HG02798 (cell line): ENCODE data around the gene NEU2.
A peak's percentile ranks its signal among the peaks of the same experiment; 100 is the strongest.
"Not testable (repeated sequence)": the region's sequence is repeated elsewhere in the genome, so short reads cannot be mapped to it uniquely, and the experiment has no call there.

ENCODE experiments used
- ATAC-seq: cut with Tn5 transposase; IDR thresholded peaks from one replicate; pipeline ENCODE4 v1.9.1; 2021; ENCODE audit warnings: mild to moderate bottlenecking; ENCODE audit not compliant: unreplicated experiment, poor library complexity

NEU2 gene

DNA sequence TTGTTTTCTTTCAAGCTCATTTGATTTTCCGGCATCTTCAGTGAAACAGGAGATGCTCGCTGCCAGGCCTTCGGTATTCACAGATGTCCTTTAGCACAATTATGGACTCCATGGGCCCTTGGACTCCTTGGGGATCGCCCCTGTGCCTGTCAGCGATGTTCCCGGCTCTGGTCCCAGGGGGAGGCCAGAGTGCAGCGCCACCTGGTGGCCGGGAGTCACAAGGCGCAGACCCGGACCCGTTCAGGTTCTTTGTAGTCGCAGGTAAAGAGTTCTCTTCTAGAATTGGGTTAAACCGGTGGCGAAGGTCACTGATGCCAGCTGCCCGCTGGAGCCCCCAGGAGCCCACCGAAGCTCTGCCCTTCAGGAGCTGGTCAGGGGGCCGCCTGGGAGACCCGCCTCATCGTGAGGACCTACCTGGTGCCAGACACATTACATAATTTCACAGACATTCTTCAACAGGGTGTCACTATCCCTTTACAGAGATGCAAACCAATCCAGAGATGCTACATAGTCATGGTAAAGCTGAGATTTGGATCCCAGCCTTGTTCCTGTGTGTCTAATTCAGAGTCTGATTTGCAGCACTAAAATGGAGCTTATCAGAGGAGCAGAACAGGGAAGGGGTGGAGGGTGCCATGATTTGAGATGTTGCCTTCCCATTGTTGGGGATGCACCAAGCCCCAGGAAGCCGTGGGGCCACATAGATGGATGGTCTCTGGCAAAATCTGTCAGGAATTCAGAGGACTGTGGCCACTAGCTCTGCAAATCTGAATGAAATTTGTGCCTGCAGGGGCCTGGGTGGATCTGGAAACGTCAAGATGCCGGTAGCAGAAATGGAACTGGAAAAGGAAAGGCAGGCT, 21.7 kb downstream of the NEU2 start:
- peak; percentile 59 for ATAC-seq

DNA sequence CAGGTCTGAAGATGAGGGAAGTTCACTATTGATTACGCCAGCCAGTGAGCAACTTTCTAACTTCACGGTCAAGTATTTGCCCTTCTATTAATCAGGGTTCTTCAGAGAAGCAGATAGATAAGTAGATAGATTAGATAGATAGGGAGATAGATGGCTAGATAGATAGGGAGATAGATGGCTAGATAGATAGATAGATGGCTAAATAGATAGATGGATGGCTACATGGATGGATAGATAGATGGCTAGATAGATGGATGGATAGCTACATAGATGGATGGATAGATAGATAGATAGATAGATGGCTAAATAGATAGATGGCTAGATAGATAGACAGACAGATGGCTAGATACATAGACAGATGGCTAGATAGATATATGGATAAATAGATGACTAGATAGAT, 22.9 kb downstream of the NEU2 start:
- no peak for ATAC-seq

DNA sequence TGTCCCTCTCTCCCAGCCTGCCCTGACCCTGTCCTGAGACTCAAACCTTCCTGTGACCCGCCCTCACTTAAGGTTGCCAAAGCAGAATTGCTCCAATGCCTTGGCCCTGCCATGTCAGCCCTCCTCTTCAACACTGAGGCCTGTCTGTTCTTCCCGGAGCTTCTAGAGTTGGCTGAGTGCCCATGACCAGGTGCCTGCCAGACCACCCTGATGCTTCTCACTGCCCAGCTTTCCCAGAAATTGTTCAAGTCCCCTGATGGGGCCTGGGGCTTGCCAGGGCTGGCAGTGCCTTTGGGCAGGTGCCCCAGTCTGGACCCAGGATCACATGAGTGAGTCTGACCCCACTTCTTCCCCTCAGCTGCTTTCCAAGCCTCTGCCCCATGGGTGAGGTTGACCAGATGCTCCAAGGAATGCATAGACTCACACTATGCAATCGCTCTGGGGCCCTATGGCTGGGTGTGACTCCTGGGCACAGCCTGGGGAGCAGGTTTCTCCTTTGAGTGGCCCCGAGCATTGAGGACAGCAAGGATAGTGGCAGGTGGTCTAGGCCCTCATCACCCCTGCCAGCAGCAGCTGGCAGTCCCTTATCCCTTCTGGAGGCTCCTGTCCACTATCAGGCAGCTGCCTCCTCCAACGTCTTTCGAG, 24.6 kb downstream of the NEU2 start:
- ATAC-seq, result no peak

DNA sequence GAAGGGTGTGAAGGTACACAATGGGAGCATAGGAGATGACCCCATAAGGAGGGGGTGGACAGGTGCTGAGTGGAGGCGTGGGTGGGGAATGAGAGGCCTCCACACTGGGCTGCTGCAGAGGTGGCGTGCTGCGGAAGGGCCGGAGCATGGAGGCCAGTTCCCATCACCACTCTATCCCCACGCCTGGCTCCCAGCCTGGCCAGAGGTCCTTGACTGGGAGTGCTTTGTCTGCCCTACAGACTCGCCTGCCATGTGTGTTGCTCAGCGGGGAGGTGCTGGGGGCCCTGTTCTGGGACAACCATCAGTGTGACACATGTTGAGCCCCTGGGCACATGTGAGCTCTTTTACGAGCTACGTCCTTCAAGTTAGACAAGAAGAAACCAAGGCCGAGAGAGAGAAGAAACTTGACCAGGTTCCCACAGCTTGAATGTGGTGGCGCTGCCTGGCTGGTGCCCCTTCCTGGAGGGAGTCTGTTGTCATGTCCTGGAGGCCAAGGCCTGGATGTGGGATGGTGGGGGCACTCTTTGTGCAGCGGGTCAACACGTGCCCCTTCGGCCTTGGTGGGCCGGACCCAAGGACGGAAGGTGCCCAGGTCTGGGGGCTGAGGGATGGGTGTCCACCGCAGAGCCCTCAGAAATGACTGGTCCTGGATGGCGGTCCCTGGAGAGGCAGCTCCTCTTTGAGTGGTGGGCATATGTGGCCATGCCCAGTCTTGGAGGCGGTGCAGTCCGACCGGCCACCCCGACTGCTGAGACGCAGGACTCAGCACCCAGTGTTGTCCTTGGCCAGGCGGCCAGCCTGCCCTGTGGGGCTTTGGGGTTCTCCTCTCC, 26.5 kb downstream of the NEU2 start:
- no peak for ATAC-seq

DNA sequence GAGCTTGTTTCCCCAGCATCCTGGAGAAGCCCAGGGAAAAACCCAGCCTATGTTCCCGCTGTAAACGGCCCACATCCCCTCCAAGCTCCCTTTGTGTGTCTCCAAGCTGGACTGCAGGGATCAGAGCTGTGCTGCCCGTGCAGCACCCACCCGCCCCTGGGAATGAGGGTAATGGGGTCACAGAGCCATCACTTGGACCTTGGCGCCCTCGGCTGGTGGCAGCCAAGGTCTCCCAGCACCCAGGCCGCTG, 27.0 kb downstream of the NEU2 start:
- no peak for ATAC-seq

DNA sequence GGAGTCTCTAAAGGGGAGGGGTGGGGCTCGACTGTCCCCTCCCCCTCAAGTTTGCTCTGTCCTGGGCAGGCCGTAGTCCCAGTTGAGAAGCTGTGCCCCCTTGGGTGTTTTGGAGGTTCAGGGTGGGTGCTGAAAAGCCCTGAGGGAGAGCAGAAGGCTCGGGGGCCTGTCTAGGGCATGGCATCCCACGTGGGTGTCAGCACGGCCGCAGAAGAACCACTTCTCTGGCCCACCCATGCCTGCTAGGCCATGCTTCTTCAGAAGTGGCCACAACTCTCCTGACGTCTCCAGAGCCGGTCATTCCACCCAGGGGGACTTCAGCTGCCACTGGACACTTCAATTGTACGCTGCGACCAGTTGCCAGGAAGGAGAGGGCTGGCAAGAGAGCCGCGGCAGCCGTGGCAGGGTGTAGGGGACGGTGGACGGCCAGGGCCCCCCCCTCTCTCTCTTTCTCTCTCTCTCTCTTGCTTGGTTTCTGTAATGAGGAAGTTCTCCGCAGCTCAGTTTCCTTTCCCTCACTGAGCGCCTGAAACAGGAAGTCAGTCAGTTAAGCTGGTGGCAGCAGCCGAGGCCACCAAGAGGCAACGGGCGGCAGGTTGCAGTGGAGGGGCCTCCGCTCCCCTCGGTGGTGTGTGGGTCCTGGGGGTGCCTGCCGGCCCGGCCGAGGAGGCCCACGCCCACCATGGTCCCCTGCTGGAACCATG, 27.5 kb downstream of the NEU2 start, which contains the start of gene INPP5D:
INPP5D (plus strand) TSS at position 546 of the 704 bp plus-strand sequence; CDS start at position 683, 137 bp downstream.
- ATAC-seq, result peak; percentile 39

DNA sequence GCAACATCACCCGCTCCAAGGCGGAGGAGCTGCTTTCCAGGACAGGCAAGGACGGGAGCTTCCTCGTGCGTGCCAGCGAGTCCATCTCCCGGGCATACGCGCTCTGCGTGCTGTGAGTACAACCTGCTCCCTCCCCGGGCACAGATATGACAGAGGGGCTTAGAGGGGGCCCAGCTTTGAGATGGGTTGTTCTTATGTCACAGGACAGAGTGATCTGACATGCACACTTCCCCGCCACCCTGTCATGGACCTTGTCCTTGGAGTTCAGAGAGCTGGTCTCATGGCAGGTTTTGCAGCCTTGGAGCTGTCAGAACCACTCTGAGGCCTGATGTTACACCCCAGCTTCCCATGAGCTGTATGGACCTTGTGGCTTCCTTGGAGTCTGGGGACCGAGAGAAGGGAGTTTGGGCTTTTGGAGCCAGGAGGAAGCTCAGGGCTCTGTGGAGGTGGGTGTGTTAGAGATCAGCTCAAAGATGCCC, 28.1 kb downstream of the NEU2 start:
- no peak for ATAC-seq

DNA sequence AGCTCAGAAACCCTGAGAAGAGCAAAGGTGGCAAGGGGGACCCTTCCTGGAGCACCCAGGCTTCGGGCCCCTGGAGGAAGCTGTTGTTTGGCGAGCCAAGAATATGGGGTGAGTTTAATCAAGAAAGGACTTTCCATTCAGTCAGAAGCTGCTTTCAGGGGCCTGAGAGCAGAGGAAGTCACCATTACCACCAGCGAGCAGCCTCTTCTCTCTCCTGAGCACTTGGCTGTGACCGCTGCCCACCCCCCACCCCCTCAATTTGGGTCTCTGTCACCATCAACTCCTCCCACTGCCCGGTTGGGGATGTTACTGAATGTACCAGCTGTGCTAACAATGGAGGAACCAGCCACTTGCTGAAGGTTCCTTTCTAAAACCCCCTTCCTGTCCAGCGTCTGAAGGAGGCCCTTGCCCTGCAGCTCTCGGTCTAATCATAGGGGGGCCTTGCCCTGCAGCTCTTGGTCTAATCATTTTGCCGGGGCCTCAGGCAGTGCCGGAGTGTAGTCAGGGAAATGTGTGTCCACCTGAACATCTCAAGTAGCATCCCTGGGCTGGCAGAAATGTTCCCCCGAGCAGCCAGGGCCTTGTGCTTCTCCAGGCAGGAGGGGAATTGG, 28.6 kb downstream of the NEU2 start:
- ATAC-seq, result peak; percentile 20

DNA sequence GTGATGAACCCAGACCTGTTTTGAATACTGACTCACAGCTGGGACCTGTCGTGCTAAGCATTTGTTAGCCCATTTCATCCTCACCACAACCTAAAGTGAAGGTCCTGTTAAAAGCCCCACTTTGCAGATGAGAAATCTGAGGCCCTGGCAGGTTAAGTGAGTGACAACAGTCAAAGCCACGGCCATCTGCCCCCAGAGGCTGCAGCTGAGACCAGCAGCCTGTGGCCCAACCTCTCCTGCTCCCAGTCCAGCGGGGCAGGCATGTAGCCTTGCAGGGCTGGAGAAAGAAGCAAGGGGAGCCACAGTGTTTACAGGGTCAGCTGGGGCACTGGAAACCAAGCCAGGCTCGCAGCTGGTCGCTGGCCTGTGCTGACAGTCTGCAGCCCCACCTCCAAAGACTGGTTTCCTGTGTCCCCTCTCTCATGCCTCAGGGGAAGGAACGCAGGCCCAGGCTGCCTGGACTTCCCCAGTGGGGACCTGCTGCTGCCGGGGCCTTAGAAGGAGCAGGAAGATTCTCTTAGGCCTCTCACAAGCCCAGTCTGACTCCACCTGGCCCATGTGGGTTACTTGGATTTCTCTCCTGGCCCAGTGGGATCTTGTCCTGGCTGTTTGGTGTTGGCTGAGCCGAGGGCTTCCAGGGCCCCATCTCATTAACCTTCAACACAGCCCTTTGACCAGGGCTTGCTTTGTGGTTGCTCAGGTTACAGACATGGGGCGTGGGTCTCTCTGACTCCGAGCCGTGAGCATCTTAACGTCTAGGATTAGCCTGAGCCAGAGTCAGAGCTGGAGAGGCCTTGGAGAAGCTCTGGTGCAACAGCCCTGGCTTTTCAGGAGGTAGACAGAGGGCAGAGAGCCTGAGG, 29.3 kb downstream of the NEU2 start:
- ATAC-seq, result peak; percentile 42

DNA sequence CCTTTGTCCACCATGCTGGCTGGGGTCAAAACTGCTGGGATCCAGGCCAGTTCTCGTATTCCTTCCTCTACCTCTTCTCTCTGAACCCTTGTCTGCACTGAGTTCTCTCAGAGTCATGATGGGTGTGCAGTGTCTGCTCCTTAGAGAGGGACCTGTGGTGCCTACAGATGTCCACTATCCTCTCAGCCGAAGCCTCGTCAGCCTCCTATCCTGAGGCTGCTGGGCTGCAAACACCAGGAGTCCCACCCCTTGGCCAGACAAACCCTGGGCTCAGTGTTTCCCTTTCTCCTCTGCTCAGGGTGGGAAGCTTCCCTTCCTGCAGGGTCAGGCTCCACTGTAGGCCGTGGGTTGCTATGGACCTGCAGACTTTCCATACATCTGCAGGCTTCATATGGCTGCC, 30.0 kb downstream of the NEU2 start:
- no peak for ATAC-seq

DNA sequence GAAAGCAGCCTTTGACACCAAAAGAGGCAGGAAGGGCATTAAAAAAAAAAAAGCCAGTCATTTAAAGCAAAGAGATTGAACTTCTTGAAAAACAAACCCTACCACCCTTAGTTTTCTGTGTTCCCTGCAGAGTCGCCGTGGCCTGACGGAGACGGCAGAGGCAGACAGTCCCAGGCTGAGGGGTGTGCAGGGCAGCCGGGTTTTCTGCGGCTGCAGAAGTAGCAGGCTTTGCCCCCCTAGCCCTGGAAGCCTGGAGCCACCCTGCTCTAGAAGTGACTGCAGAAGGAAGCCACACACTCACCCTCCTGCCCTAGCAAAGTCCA, 30.4 kb downstream of the NEU2 start:
- no peak for ATAC-seq

DNA sequence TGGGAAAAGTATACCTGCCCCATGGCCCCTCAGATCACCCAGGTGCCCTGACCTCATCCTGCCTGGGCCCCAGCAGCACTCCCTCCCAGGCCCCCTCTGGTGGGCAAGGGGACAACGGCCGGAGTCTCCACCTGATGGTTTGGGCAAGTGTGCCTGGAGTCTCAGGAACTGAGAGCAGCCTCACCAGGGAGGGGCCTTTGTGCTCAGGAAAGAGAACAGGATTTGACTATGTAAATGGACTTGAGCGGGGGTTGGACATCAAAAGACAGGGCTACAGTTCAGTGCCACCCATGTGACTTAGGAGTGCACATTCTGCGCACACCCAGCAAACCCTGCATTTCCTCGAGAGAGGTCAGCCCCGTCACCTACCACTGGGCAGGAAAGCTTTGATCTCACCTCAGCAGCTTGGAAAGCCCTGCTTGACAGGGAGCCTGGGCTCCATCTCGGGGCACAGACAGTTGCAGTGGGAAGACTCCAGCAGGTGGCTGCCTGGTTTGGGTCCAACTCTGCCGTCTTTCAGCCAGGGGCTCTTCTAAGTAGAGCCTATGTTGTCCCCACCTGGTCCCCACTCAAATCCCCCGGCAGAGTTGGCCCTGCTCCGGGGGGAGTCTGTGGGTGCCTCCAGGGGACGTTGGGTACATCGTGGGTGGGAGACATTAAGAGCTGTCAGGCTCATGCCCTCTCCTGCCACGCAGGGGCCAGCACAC, 30.9 kb downstream of the NEU2 start:
- peak; percentile 57 for ATAC-seq

DNA sequence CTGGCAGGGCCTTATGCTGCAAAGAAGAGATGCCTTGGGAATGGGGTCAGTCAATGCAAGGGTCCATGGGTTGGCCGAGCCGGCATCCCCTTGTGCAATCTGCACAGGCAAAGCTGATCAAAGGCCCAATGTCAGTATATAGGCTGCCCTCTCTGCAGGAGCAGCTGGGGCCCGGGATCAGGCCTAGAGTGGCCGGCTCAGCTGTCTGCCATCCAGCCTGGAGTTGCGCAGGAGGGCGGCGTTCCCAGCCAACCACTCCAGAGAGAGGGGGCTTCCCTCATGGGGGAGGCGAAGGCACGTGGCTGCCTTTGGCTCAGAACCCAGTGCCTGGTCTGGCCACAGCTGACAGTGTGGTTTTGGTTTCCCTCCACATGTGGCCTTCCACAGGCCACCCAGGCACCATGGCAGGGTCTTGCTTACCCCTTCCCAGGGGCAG, 31.5 kb downstream of the NEU2 start:
- ATAC-seq, result no peak

DNA sequence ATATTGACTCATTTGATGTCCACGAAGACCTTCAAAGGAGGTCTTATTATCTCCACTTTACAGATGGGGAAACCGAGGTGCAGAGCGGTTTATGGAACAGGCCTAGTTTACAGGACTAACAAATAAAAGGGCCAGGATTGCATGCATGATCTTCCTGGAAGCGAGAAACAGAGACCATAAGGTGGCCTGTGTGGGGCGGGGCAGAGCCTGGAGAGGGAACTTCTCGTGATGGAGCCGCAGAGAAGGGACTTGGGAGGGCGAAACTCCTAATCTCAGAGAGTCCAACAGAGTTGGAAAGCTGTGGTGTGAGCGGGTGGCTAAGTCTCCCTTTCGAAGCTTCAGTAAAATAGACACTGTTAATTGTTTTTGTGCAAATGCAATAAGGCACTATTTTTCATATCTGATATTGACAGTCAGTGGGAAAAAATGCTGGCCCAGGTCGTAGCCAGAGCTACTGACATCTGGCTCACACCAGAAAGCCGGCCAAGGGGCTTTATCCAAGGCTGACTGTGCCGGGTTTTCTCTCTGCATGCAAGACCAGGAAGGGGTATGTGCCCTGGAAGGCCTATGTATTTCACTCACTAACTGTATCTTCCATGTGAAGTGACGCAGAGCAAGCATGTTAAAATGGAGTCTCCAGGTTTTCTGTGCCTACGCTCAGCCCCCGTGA, 32.2 kb downstream of the NEU2 start:
- no peak for ATAC-seq

DNA sequence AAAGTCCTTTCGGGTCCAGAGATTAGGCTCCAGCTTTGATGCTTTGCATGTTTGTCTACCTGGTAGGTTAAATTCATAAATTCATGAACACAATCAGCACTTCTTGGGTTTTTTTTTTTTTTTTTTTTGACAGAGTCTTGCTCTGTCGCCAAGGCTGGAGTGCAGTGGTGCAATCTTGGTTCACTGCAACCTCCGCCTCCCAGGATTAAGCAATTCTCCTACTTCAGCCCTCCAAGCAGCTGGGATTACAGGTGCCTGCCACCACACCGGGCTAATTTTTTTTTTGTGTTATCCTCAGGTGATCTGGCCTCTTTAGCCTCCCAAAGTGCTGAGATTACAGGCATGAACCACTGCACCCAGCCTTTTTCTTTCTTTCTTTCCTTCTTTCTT, 32.7 kb downstream of the NEU2 start:
- ATAC-seq, result not testable (repeated sequence)

DNA sequence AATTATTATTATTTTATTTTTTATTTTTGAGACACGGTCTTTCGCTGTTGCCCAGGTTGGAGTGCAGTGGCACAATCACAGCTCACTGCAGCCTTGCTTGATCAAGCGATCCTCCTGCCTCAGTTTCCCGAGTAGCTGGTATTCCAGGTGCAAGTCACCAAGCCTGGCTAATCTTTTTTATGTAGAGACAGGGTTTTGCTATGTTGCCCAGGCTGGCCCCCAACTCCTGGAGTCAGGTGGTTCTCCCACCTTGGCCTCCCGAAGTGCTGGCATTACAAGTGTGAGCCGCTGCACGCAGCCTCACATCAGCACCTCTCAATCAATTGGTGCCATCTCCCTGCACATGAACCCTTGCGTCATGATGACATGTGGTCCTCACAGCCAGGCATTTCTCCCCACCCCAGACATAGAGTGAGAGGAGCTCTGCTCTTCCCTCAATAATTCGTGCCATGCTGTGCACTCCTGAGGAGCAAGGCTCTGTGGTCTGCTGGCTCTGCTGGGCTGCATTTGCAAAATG, 33.5 kb downstream of the NEU2 start:
- ATAC-seq, result no peak

DNA sequence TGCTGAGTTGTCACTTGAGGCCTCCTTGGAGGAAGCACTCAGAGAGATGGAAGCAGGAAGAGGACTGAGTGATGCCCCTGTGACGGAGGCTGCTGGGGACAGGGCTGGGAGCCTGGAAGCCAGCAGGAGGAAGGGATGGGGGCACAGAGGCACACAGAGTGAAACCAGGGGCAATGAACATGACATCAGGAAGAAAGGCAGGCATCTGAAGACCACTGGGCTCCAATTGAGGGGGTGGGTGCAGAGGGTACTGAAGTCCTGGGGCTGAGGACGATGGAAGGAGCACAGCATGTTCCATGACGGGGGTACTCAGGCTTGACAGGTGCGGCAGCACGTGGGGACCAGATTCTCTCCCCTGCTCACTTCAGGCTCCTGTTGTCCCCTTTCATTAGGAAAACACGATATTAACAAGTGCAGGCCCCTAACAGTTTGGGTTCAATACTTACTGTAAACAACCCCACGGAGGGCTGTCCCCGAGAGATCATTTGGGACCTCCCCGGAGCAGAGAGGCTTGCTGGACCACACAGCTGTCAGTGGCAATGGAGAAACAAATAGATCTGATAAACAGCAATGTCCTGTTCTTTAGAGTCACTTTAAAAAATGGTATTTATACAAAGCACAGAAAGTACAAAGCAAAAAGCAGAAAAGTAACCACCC, 36.4 kb downstream of the NEU2 start:
- no peak for ATAC-seq
